Measurements from ENCODE around the gene SYT5. TPM values are rescaled to one million over a fixed set of nuclear protein-coding genes. Genes with fewer than 3 reads are reported as not detected.

The SYT5 gene
- total RNA-seq, 1 experiment from 2014 or later = 1.3 TPM

GRCh38 chr19:55209693-55210472, 29.8 kb upstream of the SYT5 start:
- TF ChIP-seq EZH2 (IDR thresholded peaks at IDR 0.05; ENCODE audit: low read depth) = no peak
- BruUV-seq (replicated peaks) = TSS peak; percentile 78
- Histone ChIP-seq H4K20me1 (ENCODE audit: insufficient read depth) (no peaks in the 10 kb centered on the region), H3K4me2 (peak overlapping the region; percentile 86), H3F3A (ENCODE audit: insufficient read depth, low read depth) (peaks cover 28% of the 10 kb centered on the region), H3K36me3 (ENCODE audit: low read depth) (no peaks in the 10 kb centered on the region), H3K27ac (peak overlapping the region; percentile 85), H3K27me3 (ENCODE audit: insufficient read depth, low read depth) (no peaks in the 10 kb centered on the region), H3K4me1 (replicated peaks; ENCODE audit: insufficient read depth) (peaks cover 40% of the 10 kb centered on the region), H3K9me3 (ENCODE audit: insufficient read depth, low read depth) (peaks cover 16% of the 10 kb centered on the region; the same call in 1 of the 2 replicates), H2AFZ (no peak overlapping the region), H3K79me2 (ENCODE audit: low read depth) (no peaks in the 10 kb centered on the region), H3K9me2 (ENCODE audit: insufficient read depth) (no peaks in the 10 kb centered on the region), H3K4me3 (peak overlapping the region; percentile 53; the same call in 1 of the 2 replicates)
- intact Hi-C loops (cut with micrococcal nuclease; ENCODE audit: unreplicated experiment) = loop anchor here (1.0 kb wide), 2 partner anchors 21 to 44 kb away; partner anchors contain the start of gene DNAAF3
- ChIA-PET POLR2A (ENCODE audit: unreplicated experiment) (interaction anchor here (1.0 to 1.1 kb wide), 2 partner anchors 43 to 50 kb away, joined by 4 to 5 read pairs; no protein-coding TSS in a partner anchor), CTCF (interaction anchor here (0.6 to 1.6 kb wide), 2 partner anchors 43 to 1038 kb away, joined by 3 to 7 read pairs; no protein-coding TSS in a partner anchor)
- DNase-seq = peak; percentile 73 to 99

DNA sequence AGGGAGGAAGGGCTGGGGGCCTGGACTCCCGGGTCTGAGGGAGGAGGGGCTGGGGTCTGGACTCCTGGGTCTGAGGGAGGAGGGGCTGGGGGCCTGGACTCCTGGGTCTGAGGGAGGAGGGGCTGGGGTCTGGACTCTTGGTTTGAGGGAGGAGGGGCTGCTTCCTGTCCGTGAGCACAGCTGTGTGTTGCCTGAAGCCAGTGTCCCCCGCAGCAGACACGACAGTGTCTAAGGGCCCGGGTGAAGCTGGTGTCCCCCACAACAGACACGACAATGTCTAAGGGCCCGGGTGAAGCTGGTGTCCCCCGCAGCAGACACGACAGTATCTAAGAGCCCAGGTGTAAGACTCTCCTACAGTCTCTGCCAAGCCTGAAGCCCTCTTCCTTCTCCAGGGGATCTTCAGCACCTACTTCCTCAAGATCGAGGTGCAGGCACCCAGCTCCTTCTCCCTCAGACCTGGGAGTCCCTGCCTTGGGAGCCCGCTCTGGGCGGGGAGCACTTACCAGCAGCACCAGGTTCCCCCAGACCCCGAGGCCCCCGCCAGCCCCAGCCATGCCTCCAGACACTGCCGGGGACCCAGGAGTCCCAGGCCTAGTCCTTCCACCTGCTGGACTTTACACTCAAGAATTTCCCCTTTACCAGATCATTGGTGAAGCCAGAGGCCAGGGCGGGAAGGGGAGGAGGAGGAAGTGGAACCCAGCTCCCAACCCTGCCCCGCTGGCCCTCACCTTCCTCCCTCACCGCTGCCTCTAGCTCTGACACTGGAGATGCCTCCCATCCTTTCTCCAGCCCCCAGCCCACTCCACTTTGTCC, 29.0 kb upstream of the SYT5 start, which contains the start of gene PTPRH:
TSS of gene PTPRH (minus strand) at position 622 of the 813 bp plus-strand sequence. CDS start at position 554, 68 bp downstream.
- H3K27ac ChIP-seq = peak within 1 kb of the TSS; percentile 85
- H3K9me2 ChIP-seq (ENCODE audit: insufficient read depth) = no peaks in the 10 kb centered on the region
- H3K27me3 ChIP-seq (ENCODE audit: insufficient read depth, low read depth) = no peaks in the 10 kb centered on the region
- H2AFZ ChIP-seq = no peak within 1 kb of the TSS
- no peaks in the 10 kb centered on the region for H4K20me1 ChIP-seq (ENCODE audit: insufficient read depth)
- H3K4me2 ChIP-seq = peak within 1 kb of the TSS; percentile 86
- ChIA-PET POLR2A (ENCODE audit: unreplicated experiment) (interaction anchor here (0.6 to 1.1 kb wide), 3 partner anchors 42 to 147 kb away, joined by 4 to 6 read pairs (median 5); no protein-coding TSS in a partner anchor), CTCF (interaction anchor here (0.6 to 1.6 kb wide), 2 partner anchors 42 to 730 kb away, joined by 3 to 4 read pairs; no protein-coding TSS in a partner anchor)
- DNase-seq = peak; percentile 61 to 70
- H3K4me1 ChIP-seq (replicated peaks; ENCODE audit: insufficient read depth) = peaks cover 40% of the 10 kb centered on the region
- peaks cover 16% of the 10 kb centered on the region; the same call in 1 of the 2 replicates for H3K9me3 ChIP-seq (ENCODE audit: insufficient read depth, low read depth)
- H3F3A ChIP-seq (ENCODE audit: insufficient read depth, low read depth) = peaks cover 28% of the 10 kb centered on the region
- H3K79me2 ChIP-seq (ENCODE audit: low read depth) = no peaks in the 10 kb centered on the region
- BruUV-seq (replicated peaks) = TSS peak; percentile 35
- TF ChIP-seq, protein P1, sequence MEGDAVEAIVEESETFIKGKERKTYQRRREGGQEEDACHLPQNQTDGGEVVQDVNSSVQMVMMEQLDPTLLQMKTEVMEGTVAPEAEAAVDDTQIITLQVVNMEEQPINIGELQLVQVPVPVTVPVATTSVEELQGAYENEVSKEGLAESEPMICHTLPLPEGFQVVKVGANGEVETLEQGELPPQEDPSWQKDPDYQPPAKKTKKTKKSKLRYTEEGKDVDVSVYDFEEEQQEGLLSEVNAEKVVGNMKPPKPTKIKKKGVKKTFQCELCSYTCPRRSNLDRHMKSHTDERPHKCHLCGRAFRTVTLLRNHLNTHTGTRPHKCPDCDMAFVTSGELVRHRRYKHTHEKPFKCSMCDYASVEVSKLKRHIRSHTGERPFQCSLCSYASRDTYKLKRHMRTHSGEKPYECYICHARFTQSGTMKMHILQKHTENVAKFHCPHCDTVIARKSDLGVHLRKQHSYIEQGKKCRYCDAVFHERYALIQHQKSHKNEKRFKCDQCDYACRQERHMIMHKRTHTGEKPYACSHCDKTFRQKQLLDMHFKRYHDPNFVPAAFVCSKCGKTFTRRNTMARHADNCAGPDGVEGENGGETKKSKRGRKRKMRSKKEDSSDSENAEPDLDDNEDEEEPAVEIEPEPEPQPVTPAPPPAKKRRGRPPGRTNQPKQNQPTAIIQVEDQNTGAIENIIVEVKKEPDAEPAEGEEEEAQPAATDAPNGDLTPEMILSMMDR (conservative IDR thresholded peaks at IDR 0.05) = no peak
- TF ChIP-seq EZH2 (IDR thresholded peaks at IDR 0.05; ENCODE audit: low read depth) = no peak
- intact Hi-C loops (cut with micrococcal nuclease; ENCODE audit: unreplicated experiment) = no loop called here
- H3K36me3 ChIP-seq (ENCODE audit: low read depth) = no peaks in the 10 kb centered on the region
- H3K4me3 ChIP-seq = peak within 1 kb of the TSS; percentile 53; the same call in 1 of the 2 replicates

DNA sequence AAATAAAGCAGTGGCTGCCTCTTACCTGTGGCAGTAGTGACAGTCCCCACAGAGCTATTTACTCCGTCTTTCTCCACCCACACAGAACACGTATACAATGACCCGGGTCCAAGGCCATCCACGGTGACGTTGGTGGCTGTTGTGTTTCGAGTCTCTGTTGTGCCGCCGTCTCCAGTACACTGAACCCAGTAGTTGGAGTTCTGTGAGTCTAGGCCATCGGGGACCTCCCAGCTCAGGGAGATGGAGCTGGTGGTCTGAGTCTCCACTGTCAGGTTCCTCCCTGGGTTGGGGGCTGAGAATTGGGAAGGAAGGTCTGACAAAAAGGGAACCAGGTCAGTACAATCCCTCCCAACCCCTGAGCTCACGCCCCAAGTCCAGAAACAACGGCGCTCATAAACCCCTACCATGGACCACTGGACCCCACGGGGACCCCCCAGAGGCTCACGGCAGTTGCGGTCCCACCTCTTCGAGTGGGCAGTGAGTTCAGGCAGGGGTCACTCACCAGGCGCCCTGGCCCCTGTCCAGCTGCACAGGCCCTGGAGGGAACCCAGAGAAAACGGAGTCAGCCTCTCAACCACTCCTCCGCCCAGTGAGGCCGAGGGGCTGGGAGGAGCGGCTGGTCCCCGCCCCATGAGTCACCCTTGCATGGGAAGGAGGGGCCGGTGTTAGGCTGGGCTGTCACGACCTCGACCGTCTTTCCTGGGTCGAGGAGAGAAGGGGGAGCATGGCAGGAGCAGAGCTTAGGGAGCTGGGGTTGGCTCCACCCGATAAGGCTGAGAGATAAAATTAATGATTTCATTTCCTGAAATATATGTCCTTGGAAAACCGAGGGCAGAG, 26.8 kb upstream of the SYT5 start:
- intact Hi-C loops (cut with micrococcal nuclease; ENCODE audit: unreplicated experiment) = no loop called here
- peak overlapping the region; percentile 24; the same call in 1 of the 2 replicates for H3K4me3 ChIP-seq
- peak; percentile 89 to 95 for DNase-seq
- H3K4me1 ChIP-seq (replicated peaks; ENCODE audit: insufficient read depth) = peaks cover 40% of the 10 kb centered on the region
- peak overlapping the region; percentile 80 for H3K27ac ChIP-seq
- ChIA-PET POLR2A (ENCODE audit: unreplicated experiment) (interaction anchor here (0.5 to 0.8 kb wide), 6 partner anchors 17 to 392 kb away, joined by 3 to 6 read pairs (median 4); partner anchors contain the start of genes DNAAF3 and FIZ1), CTCF (interaction anchor here (0.7 kb wide), 2 partner anchors 41 to 86 kb away, joined by 5 to 8 read pairs; partner anchors contain the start of gene DNAAF3)
- no peaks in the 10 kb centered on the region for H3K9me2 ChIP-seq (ENCODE audit: insufficient read depth)
- H3K9me3 ChIP-seq (ENCODE audit: insufficient read depth, low read depth) = no peaks in the 10 kb centered on the region
- H4K20me1 ChIP-seq (ENCODE audit: insufficient read depth) = no peaks in the 10 kb centered on the region
- H3K27me3 ChIP-seq (ENCODE audit: insufficient read depth, low read depth) = no peaks in the 10 kb centered on the region
- H2AFZ ChIP-seq = no peak overlapping the region
- TF ChIP-seq, protein P1 (conservative IDR thresholded peaks at IDR 0.05) = no peak
- TF ChIP-seq EZH2 (IDR thresholded peaks at IDR 0.05; ENCODE audit: low read depth) = no peak
- TSS peak; percentile 47 for BruUV-seq (replicated peaks)
- H3F3A ChIP-seq (ENCODE audit: insufficient read depth, low read depth) = peaks cover 28% of the 10 kb centered on the region
- H3K79me2 ChIP-seq (ENCODE audit: low read depth) = no peaks in the 10 kb centered on the region
- peak overlapping the region; percentile 77 for H3K4me2 ChIP-seq
- no peaks in the 10 kb centered on the region for H3K36me3 ChIP-seq (ENCODE audit: low read depth)

Measured in PC-9 (cell line).